Measurements from ENCODE around the gene TCERG1L. TPM values are rescaled to one million over a fixed set of nuclear protein-coding genes. Genes with fewer than 3 reads are reported as not detected.

TCERG1L gene
- total and polyA plus RNA-seq, 2 experiments from 2014 or later = 0.47 to 0.73 TPM

DNA sequence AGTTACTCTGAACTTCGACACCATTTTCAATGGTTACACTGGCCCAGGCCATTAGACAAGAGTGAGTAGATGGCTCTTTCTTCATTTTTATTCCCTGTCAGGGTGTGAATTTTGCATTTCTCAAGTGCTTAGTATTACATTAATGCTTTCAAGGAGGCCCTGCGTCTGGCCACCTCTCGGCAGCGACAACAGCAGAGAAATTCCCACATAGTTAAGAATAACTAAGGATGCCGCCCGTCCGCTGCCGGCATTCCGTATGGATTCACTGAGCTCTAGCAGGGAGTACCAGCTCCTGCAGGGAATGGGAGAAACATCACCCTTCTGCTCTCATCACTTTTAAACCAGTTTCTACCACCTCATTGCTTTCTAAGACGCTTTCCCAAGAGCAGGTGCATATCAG is 153.6 kb downstream of the TCERG1L start:
- Histone ChIP-seq H3K9me3 (ENCODE audit: low read depth) (no peaks in the 10 kb centered on the region), H3K4me2 (no peak overlapping the region), H3K36me3 (replicated peaks; ENCODE audit: insufficient read depth, low read depth) (no peaks in the 10 kb centered on the region), H3K9me2 (replicated peaks; ENCODE audit: insufficient read depth) (no peaks in the 10 kb centered on the region), H3K27me3 (no peaks in the 10 kb centered on the region), H3K4me1 (ENCODE audit: insufficient read depth) (no peaks in the 10 kb centered on the region), H2AFZ (no peak overlapping the region), H3K27ac (no peak overlapping the region), H4K20me1 (ENCODE audit: insufficient read depth, poor library complexity, severe bottlenecking) (no peaks in the 10 kb centered on the region), H3K79me2 (no peaks in the 10 kb centered on the region), H3K4me3 (no peak overlapping the region)
- TF ChIP-seq EZH2phosphoT487 (IDR thresholded peaks at IDR 0.05; ENCODE audit: low read depth, severe bottlenecking, unreplicated experiment) (no peak), EZH2 (IDR thresholded peaks at IDR 0.05; ENCODE audit: borderline replicate concordance) (no peak)
- TF ChIP-seq, protein P1, sequence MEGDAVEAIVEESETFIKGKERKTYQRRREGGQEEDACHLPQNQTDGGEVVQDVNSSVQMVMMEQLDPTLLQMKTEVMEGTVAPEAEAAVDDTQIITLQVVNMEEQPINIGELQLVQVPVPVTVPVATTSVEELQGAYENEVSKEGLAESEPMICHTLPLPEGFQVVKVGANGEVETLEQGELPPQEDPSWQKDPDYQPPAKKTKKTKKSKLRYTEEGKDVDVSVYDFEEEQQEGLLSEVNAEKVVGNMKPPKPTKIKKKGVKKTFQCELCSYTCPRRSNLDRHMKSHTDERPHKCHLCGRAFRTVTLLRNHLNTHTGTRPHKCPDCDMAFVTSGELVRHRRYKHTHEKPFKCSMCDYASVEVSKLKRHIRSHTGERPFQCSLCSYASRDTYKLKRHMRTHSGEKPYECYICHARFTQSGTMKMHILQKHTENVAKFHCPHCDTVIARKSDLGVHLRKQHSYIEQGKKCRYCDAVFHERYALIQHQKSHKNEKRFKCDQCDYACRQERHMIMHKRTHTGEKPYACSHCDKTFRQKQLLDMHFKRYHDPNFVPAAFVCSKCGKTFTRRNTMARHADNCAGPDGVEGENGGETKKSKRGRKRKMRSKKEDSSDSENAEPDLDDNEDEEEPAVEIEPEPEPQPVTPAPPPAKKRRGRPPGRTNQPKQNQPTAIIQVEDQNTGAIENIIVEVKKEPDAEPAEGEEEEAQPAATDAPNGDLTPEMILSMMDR (IDR thresholded peaks at IDR 0.05; ENCODE audit: poor library complexity) = no peak
- WGBS (ENCODE audit: low lambda C conversion rate, missing lambda C conversion rate) = 89% methylated on average over 10 of the region's 10 CpGs
- DNase-seq (ENCODE audit: low spot score) = no peak

DNA sequence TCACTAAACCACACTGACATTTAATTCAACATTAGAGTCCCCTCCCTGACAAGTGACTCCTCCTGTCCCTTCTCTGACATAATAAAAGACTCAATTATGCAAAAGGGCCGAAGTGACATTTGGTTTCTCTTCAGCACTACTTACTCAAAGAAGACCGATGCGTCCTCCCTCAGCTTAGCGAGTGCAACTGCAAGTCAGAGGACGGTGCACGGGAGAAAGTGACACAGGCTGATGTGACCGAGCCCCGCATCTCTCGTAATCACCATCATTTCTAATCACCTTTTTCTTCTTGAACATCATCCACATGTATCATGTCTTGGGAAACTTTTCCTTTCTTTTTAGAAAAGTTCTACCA is 155.7 kb downstream of the TCERG1L start:
- Histone ChIP-seq H3K4me1 (ENCODE audit: insufficient read depth) (no peaks in the 10 kb centered on the region), H3K27me3 (no peaks in the 10 kb centered on the region), H3K79me2 (no peaks in the 10 kb centered on the region), H3K4me3 (no peak overlapping the region), H4K20me1 (ENCODE audit: insufficient read depth, poor library complexity, severe bottlenecking) (no peaks in the 10 kb centered on the region), H2AFZ (no peak overlapping the region), H3K4me2 (no peak overlapping the region), H3K9me2 (replicated peaks; ENCODE audit: insufficient read depth) (no peaks in the 10 kb centered on the region), H3K27ac (no peak overlapping the region), H3K9me3 (ENCODE audit: low read depth) (no peaks in the 10 kb centered on the region), H3K36me3 (replicated peaks; ENCODE audit: insufficient read depth, low read depth) (no peaks in the 10 kb centered on the region)
- TF ChIP-seq EZH2 (IDR thresholded peaks at IDR 0.05; ENCODE audit: borderline replicate concordance) = no peak
- no peak for TF ChIP-seq EZH2phosphoT487 (IDR thresholded peaks at IDR 0.05; ENCODE audit: low read depth, severe bottlenecking, unreplicated experiment)
- TF ChIP-seq, protein P1 (IDR thresholded peaks at IDR 0.05; ENCODE audit: poor library complexity) = no peak
- 76% methylated on average over 9 of the region's 9 CpGs for WGBS (ENCODE audit: low lambda C conversion rate, missing lambda C conversion rate)
- no peak for DNase-seq (ENCODE audit: low spot score)

DNA sequence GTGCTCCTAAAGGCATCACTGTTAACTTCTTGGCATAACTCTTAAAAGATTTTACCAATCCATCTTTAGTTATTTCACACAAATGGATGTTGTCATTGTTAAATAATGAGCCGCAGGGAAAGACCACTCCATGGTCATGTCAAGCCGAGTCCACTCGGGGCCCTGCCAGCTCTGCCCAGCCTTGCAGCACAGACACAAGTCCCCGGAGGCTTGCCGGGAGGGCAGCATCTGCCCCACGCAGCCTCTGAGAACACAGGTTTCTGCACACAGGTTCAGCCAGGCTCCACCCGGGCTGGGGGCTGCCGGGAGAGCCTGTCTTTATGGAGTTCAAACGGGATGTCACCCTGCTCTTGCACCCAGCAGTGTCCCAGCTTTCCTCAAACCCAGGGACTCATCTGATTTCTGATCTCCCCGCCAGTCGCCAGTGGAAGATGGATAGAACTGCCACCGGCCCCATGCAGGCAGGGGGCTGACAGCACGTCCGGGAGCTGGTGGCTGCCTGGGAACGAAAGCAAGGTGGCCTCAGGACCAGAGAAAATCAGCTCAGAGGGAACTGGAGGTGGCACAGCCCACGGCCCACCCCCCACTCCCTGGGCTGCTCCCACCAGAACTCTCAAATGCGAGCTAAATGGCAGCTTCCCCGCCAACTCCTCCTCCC is 156.2 kb downstream of the TCERG1L start:
- no peaks in the 10 kb centered on the region for H3K27me3 ChIP-seq
- no peaks in the 10 kb centered on the region for H3K9me2 ChIP-seq (replicated peaks; ENCODE audit: insufficient read depth)
- no peak overlapping the region for H2AFZ ChIP-seq
- no peaks in the 10 kb centered on the region for H3K79me2 ChIP-seq
- no peaks in the 10 kb centered on the region for H4K20me1 ChIP-seq (ENCODE audit: insufficient read depth, poor library complexity, severe bottlenecking)
- H3K4me2 ChIP-seq = no peak overlapping the region
- TF ChIP-seq EZH2phosphoT487 (IDR thresholded peaks at IDR 0.05; ENCODE audit: low read depth, severe bottlenecking, unreplicated experiment) (no peak), EZH2 (IDR thresholded peaks at IDR 0.05; ENCODE audit: borderline replicate concordance) (no peak)
- TF ChIP-seq, protein P1 (IDR thresholded peaks at IDR 0.05; ENCODE audit: poor library complexity) = no peak
- H3K4me1 ChIP-seq (ENCODE audit: insufficient read depth) = no peaks in the 10 kb centered on the region
- no peak overlapping the region for H3K27ac ChIP-seq
- no peak overlapping the region for H3K4me3 ChIP-seq
- no peaks in the 10 kb centered on the region for H3K36me3 ChIP-seq (replicated peaks; ENCODE audit: insufficient read depth, low read depth)
- H3K9me3 ChIP-seq (ENCODE audit: low read depth) = no peaks in the 10 kb centered on the region
- DNase-seq (ENCODE audit: low spot score) = no peak
- WGBS (ENCODE audit: low lambda C conversion rate, missing lambda C conversion rate) = 83% methylated on average over 18 of the region's 18 CpGs
